ENCODE results near the gene UBE2C. TPM values are rescaled to one million over a fixed set of nuclear protein-coding genes. Genes with fewer than 3 reads are reported as not detected.

Gene UBE2C
- total RNA-seq, 1 experiment from 2014 or later, result 268 TPM

- Mint-ChIP-seq H3K27me3 (ENCODE audit: low read depth) (no peaks in the 10 kb centered on the region), H3K4me3 (no peak overlapping the region), H3K9me3 (no peaks in the 10 kb centered on the region), H3K27ac (peak overlapping the region in 1 of 3 experiments; percentile 83; a peak in 4 of 7 replicates), H3K36me3 (ENCODE audit: insufficient read depth in 1 of 3, low read depth in 3 of 3) (peaks cover 9 to 36% (median 20%) of the 10 kb centered on the region in 3 experiments; a peak in 6 of 7 replicates), H3K4me1 (peaks cover 41 to 47% of the 10 kb centered on the region in 2 experiments)
- no peak overlapping the region for H4K91ac ChIP-seq (ENCODE audit: insufficient read length, low read depth, low read length)
- H2BK12ac ChIP-seq (ENCODE audit: insufficient read length, low read depth, low read length), result no peak overlapping the region
- no peaks in the 10 kb centered on the region for H3K9me3 ChIP-seq (ENCODE audit: control insufficient read depth, low read depth, low read length)
- H3K23me2 ChIP-seq (ENCODE audit: insufficient read length, low read depth, low read length, poor library complexity, severe bottlenecking), result peaks cover 5% of the 10 kb centered on the region
- peaks cover 3% of the 10 kb centered on the region; the same call in 1 of the 2 replicates for H3K79me2 ChIP-seq (ENCODE audit: insufficient read depth, low read length)
- H2BK15ac ChIP-seq (ENCODE audit: low read depth, low read length), result no peak overlapping the region
- H2AK5ac ChIP-seq (ENCODE audit: insufficient read length, low read length), result no peak overlapping the region
- no peaks in the 10 kb centered on the region for H3K27me3 ChIP-seq (ENCODE audit: insufficient read depth, low read length)
- H2AFZ ChIP-seq (ENCODE audit: low read length), result no peak overlapping the region
- no peak overlapping the region for H3K56ac ChIP-seq (ENCODE audit: insufficient read length, low read depth, low read length)
- TF ChIP-seq CTCF (conservative IDR thresholded peaks at IDR 0.05), result no peak
- peaks cover 12% of the 10 kb centered on the region; the same call in 1 of the 2 replicates for H3K4me1 ChIP-seq (ENCODE audit: insufficient read depth, low read length)
- H3K4me2 ChIP-seq (ENCODE audit: insufficient read depth, insufficient read length, low read length), result no peak overlapping the region
- H2BK20ac ChIP-seq (ENCODE audit: low read depth, low read length, poor library complexity, severe bottlenecking), result no peak overlapping the region
- WGBS (ENCODE audit: extremely low coverage, insufficient read length, low lambda C conversion rate), result no CpG with 5 or more reads among the region's 6 CpGs
- H3K18ac ChIP-seq (ENCODE audit: insufficient read length, low read depth, low read length), result no peak overlapping the region
- H3T11ph ChIP-seq (ENCODE audit: low read length), result no peak overlapping the region
- no peak overlapping the region for H3K14ac ChIP-seq (ENCODE audit: insufficient read depth, low read length)
- H2BK5ac ChIP-seq (ENCODE audit: insufficient read length, low read length), result no peak overlapping the region
- no peaks in the 10 kb centered on the region for H3K79me1 ChIP-seq (ENCODE audit: insufficient read depth, low read depth, low read length, poor library complexity, severe bottlenecking)
- no peak for DNase-seq
- no peak overlapping the region for H3K23ac ChIP-seq (ENCODE audit: insufficient read length, low read depth, low read length)
- no peak overlapping the region for H4K5ac ChIP-seq (ENCODE audit: insufficient read length, low read depth, low read length)
- no peak overlapping the region for H3K27ac ChIP-seq (ENCODE audit: insufficient read length, low read depth, low read length)
- H4K8ac ChIP-seq (replicated peaks; ENCODE audit: insufficient read length, low read depth, low read length), result no peak overlapping the region
- no peak overlapping the region for H3K4ac ChIP-seq (ENCODE audit: low read depth, low read length)
- H2BK120ac ChIP-seq (ENCODE audit: low read depth, low read length, poor library complexity, severe bottlenecking), result no peak overlapping the region
- H3K9ac ChIP-seq (ENCODE audit: extremely low read depth, insufficient read length, low read length), result no peak overlapping the region
- peaks cover under 1% of the 10 kb centered on the region for H4K20me1 ChIP-seq (ENCODE audit: control insufficient read depth, insufficient read depth, insufficient read length)
These were observed 39.9 kb downstream of the UBE2C start for GRCh38 chr20:45852326-45852725.
